Astrocyte of the spinal cord (primary cell): ENCODE results near the gene TACC2.

Experiments used
- DNase-seq: peaks from one replicate; pipeline ENCODE4 v3.0.0; 2011; ENCODE audit warnings: low read depth, low spot score
- H3K4me3 ChIP-seq: 2 replicates; pipeline ENCODE4 v1.5.1; 2011; ENCODE audit warnings: low read depth, mild to moderate bottlenecking, low read length, moderate library complexity
- in situ Hi-C: cut with HindIII; loops from 2 replicates; pipeline ENCODE4 v1.10.0; 2017; ENCODE audit warnings: low sequenced_read_pairs
- TF ChIP-seq, protein P1 (sequence below): IDR thresholded peaks from 2 replicates; pipeline ENCODE4 v1.5.1; 2012; ENCODE audit warnings: low read depth, mild to moderate bottlenecking, low read length, inconsistent platforms

The TACC2 gene

DNA sequence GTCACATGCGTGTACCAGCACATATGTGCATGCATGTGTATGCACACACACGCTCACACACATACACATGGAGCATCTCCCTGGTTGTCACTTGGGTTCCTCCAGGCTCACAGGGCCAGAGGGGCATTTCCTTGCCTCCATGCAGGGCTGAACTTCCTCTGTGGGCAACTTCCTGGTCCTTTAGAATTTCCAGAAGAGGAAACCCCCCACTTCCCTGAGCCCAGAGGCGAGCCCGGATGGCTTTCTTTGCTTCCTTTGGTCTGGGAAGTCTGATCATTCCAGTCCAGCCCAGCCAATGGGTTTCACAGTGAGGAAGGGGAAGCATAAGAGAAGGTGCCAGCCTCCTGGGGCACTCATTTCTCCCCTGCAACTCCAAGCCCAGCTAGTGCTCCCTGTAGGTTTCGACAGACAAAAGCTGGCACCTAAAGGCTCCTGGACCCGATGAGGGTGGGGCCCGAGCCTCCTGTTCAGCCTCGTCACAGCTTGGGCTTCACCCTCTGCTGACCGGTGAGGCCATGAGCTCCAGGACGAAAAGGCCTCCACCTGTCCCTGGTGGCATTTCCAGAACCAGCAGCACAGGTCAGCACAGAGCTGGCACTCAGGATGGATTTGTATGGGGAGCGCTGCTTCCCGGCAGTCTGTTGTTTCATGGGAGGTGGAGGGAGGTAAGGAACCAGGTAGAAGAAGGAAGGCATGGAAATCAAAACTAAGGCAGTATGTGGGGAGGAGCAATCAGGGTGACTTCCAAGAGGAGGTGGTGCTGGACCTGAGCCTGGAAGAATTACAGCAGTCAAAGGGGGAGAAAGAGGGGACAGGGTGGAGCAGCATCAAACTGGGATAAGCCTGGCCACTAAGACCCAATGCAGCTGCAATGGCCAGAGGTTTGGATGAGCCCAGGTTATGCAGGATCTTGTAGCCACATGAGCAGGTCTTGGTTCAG lies 305.8 kb downstream of the TACC2 start:
- H3K4me3 ChIP-seq = no peak overlapping the region
- no peak for DNase-seq
- in situ Hi-C loops = no loop called here
- TF ChIP-seq, protein P1, sequence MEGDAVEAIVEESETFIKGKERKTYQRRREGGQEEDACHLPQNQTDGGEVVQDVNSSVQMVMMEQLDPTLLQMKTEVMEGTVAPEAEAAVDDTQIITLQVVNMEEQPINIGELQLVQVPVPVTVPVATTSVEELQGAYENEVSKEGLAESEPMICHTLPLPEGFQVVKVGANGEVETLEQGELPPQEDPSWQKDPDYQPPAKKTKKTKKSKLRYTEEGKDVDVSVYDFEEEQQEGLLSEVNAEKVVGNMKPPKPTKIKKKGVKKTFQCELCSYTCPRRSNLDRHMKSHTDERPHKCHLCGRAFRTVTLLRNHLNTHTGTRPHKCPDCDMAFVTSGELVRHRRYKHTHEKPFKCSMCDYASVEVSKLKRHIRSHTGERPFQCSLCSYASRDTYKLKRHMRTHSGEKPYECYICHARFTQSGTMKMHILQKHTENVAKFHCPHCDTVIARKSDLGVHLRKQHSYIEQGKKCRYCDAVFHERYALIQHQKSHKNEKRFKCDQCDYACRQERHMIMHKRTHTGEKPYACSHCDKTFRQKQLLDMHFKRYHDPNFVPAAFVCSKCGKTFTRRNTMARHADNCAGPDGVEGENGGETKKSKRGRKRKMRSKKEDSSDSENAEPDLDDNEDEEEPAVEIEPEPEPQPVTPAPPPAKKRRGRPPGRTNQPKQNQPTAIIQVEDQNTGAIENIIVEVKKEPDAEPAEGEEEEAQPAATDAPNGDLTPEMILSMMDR = no peak

GRCh38 chr10:122295451-122295809 lies 306.5 kb downstream of the TACC2 start:
- in situ Hi-C loops = no loop called here
- TF ChIP-seq, protein P1 = no peak
- no peak for DNase-seq
- H3K4me3 ChIP-seq = no peak overlapping the region

DNA sequence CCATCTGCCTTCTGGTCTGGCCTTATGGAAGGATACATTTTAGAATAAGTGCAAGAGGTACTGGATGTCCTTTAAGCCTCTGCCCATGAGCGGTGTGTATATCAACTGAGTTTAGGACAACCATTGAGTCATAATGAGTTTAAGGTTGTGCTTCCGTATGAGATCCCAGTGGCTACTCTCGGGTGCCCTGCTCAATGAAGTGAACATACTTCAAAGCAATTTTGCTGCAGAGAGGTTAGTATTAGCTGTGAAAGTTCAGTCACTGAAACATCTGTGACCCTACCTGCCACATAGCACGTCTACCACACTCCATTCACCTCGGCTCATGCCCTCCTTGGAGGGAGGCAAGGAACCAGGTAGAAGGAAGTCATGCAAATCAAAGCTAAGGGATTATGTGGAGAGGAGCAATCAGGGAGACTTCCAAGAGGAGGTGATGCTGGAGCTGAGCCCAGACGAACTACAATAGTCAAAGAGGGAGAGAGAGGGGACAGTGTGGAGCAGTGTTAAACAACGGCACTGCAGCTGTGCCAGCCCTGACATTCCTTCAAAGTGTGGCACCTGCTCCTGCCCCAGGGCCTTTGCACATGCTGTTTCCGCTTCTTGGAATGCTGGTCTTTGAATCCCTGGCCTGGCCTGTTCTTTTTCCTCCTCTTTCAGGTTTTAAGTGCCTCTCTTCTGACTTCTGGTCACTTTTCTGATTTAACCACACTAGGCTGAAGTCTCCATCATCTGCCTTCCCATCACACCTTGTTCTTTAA lies 307.6 kb downstream of the TACC2 start:
- TF ChIP-seq, protein P1 = no peak
- H3K4me3 ChIP-seq = no peak overlapping the region
- in situ Hi-C loops = no loop called here
- no peak for DNase-seq

DNA sequence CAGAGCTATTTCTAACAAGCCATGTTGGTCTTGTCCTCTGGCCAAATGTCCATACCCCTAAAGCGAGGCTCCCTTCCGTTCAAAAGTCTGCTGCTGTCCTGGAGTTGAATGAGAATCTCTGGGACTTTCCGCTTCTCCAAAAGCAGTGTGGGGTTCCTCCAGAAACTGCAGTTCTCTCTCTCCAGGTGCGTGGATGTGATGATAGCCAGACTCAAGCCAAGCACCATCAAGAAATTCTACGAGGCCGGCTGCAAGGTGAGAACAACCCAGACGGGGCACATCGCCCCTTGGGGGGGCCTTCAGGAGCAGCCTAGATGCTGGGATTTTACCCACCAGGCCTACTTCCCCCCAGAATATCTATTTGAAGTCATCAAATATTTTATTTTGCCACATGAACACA lies 308.6 kb downstream of the TACC2 start:
- TF ChIP-seq, protein P1 = no peak
- in situ Hi-C loops = no loop called here

DNA sequence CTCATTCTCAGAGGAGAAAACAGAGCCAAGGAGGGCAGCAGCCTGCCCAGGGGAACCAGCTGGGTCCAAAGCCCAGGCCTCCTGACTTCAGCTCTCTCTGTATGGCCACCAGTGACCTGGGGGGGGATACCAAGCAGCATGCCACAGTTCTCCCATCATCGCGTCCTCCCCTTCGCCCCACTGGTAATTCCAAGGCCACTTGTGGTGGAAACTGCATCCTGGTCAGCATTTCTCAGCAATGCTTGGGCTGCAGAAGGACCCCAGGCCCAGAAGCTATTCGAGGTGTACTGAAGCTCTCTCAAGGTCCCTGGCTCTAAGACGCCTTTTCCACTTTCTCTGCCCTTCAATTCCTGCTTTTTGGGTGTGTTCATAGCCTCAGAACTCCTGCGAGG lies 309.2 kb downstream of the TACC2 start:
- no peak overlapping the region for H3K4me3 ChIP-seq
- TF ChIP-seq, protein P1 = no peak
- no peak for DNase-seq
- in situ Hi-C loops = no loop called here

More for the DNA sequence above, 308.6 kb downstream of the TACC2 start:
- no peak overlapping the region for H3K4me3 ChIP-seq
- no peak for DNase-seq

DNA sequence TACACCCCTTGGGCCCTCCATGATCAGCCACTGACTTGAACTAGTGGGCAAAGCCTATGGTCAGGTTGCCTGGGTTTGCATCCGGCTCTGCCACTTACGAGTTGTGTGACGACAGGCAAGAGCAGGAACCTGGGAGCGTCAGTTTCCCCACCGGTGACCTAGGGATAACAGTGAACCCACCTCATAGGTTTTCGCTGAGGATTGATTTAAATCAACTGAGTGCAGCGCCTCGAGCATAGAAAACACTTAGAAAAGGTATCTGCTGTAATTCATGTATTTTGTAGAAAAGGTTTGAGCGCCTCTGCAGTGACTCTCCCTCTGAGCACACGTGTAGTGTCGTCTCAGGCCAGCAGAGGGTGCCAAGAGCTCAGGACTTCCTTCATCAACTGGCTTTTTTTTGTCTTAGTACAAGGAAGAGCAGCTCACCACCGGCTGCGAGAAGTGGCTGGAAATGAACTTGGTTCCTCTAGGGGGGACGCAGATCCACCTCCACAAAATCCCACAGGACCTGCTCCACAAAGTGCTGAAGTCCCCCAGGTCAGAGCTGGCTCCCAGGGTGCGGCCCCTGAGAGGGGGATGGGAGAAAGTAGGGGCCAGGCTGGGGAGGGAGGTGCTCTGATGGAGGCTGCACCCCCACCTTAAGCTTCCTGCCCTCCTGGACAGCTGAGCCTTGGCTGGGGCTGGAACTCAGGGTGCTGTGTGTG lies 309.8 kb downstream of the TACC2 start:
- in situ Hi-C loops = no loop called here
- H3K4me3 ChIP-seq = peak overlapping the region; percentile 10
- DNase-seq = peak; percentile 75
- TF ChIP-seq, protein P1 = peak; percentile 88
